Stimulated activated CD4-positive, alpha-beta T cell treated with anti-CD3 and anti-CD28 coated beads, Interleukin-4, amount 100 ng/mL, for 24 hours (primary cell): ENCODE results near the gene RPL18.
A peak's percentile ranks its signal among the peaks of the same experiment; 100 is the strongest.
"Not testable (repeated sequence)": the region's sequence is repeated elsewhere in the genome, so short reads cannot be mapped to it uniquely, and the experiment has no call there.

Experiments used
- DNase-seq: peaks from one replicate; pipeline ENCODE4 v3.0.0-alpha.2; 2020

The RPL18 gene

GRCh38 chr19:48618916-48619691 lies at the start of gene RPL18, which contains the start of gene SPHK2:
TSS of gene RPL18 (minus strand) at chr19:48619178. CDS start at chr19:48619143, 35 bp downstream.
TSS of gene SPHK2 (plus strand) at chr19:48619506. CDS start at chr19:48620515, 1,009 bp downstream.
- peak; percentile 97 for DNase-seq

GRCh38 chr19:48668761-48669160 lies 49.8 kb upstream of the RPL18 start:
- DNase-seq, result no peak

- no peak for DNase-seq
Measured at GRCh38 chr19:48668332-48668731, 49.4 kb upstream of the RPL18 start.

- DNase-seq, result no peak
Measured at GRCh38 chr19:48665786-48666185, 46.8 kb upstream of the RPL18 start.

GRCh38 chr19:48664476-48664875 lies 45.5 kb upstream of the RPL18 start:
- no peak for DNase-seq

- no peak for DNase-seq
Measured at GRCh38 chr19:48663667-48664066, 44.7 kb upstream of the RPL18 start.

- no peak for DNase-seq
Measured at GRCh38 chr19:48661711-48662090, 42.7 kb upstream of the RPL18 start.

- peak; percentile 87 for DNase-seq
Measured at GRCh38 chr19:48660852-48661710, 42.1 kb upstream of the RPL18 start.

GRCh38 chr19:48659768-48660167 lies 40.8 kb upstream of the RPL18 start:
- DNase-seq, result no peak

GRCh38 chr19:48658483-48658882 lies 39.5 kb upstream of the RPL18 start:
- DNase-seq, result no peak

GRCh38 chr19:48657828-48658227 lies 38.9 kb upstream of the RPL18 start:
- not testable (repeated sequence) for DNase-seq

- no peak for DNase-seq
Measured at GRCh38 chr19:48656840-48657474, 38.0 kb upstream of the RPL18 start.

- DNase-seq, result no peak
Measured at GRCh38 chr19:48654299-48655059, 35.5 kb upstream of the RPL18 start.

- no peak for DNase-seq
Measured at GRCh38 chr19:48651683-48652048, 32.7 kb upstream of the RPL18 start.

GRCh38 chr19:48650974-48651682 lies 32.1 kb upstream of the RPL18 start:
- DNase-seq, result no peak

GRCh38 chr19:48648134-48648533 lies 29.2 kb upstream of the RPL18 start:
- DNase-seq, result no peak

GRCh38 chr19:48646722-48647216 lies 27.8 kb upstream of the RPL18 start:
- DNase-seq, result no peak

- peak; percentile 90 for DNase-seq
Measured at GRCh38 chr19:48646001-48646721, 27.2 kb upstream of the RPL18 start, which contains the start of gene CA11. TSS of gene CA11 (minus strand) at chr19:48646187. CDS start at chr19:48645632, 555 bp downstream.

- DNase-seq, result no peak
Measured at GRCh38 chr19:48645620-48646000, 26.6 kb upstream of the RPL18 start.

- DNase-seq, result peak; percentile 82
Measured at GRCh38 chr19:48644839-48645619, 26.1 kb upstream of the RPL18 start.
